Tibial artery (tissue), 4 donors: ENCODE data around the gene NAT9.

ENCODE experiments used
- DNase-seq, 2 donors: peaks; one replicate each; pipeline ENCODE4 v3.0.0-alpha.2; 2019
- H3K27ac ChIP-seq, 2 donors: fragments of 200-600 bp; sonication (generic) in 1 of 2; 1 replicate in 1 of 2; 2 replicates in 1 of 2; pipeline ENCODE4 v1.5.1; 2018 to 2019; ENCODE audit warnings: mild to moderate bottlenecking in 1 of 2
- H3K27me3 ChIP-seq, 2 donors: fragments of 200-600 bp; sonication (generic) in 1 of 2; one replicate each; pipeline versions ENCODE4 v1.5.1 to v1.6.0; 2016 to 2019
- H3K36me3 ChIP-seq, 3 donors: fragments of 200-600 bp; sonication (generic) in 2 of 3; one replicate each; pipeline ENCODE4 v1.5.1; 2016 to 2019; ENCODE audit warnings: mild to moderate bottlenecking in 2 of 3
- H3K4me1 ChIP-seq, 4 donors: fragments of 200-600 bp; sonication (generic) in 2 of 4; 1 replicate in 3 of 4; 2 replicates in 1 of 4; pipeline ENCODE4 v1.5.1; 2016 to 2019
- H3K4me3 ChIP-seq, 2 donors: fragments of 200-600 bp; sonication (generic) in 1 of 2; 1 replicate in 1 of 2; 2 replicates in 1 of 2; pipeline ENCODE4 v1.5.1; 2018 to 2019; ENCODE audit warnings: mild to moderate bottlenecking in 2 of 2
- H3K9me3 ChIP-seq, 3 donors: fragments of 200-600 bp; sonication (generic) in 1 of 3; one replicate each; pipeline ENCODE4 v1.5.1; 2016 to 2019
- intact Hi-C: fragments of 100-400 bp; cut with DNase I; formaldehyde crosslinking; loops from one replicate; pipeline ENCODE4 v1.15.0; 2023; ENCODE audit warnings: low total_unique reads
- TF ChIP-seq, protein P1 (sequence below), 2 experiments: fragments of 200-600 bp in 1 of 2; fragments of 450-650 bp in 1 of 2; IDR thresholded peaks; one replicate each; pipeline ENCODE4 v1.5.1; 2017 to 2019; ENCODE audit warnings: antibody characterized with exemption in 2 of 2, mild to moderate bottlenecking in 1 of 2, moderate library complexity in 1 of 2

The NAT9 gene

GRCh38 chr17:74815067-74815466 lies 38.9 kb upstream of the NAT9 start:
- DNase-seq = no peak
- H3K36me3 ChIP-seq = peaks cover 4 to 17% (median 9%) of the 10 kb centered on the region in 3 donors
- TF ChIP-seq, protein P1, sequence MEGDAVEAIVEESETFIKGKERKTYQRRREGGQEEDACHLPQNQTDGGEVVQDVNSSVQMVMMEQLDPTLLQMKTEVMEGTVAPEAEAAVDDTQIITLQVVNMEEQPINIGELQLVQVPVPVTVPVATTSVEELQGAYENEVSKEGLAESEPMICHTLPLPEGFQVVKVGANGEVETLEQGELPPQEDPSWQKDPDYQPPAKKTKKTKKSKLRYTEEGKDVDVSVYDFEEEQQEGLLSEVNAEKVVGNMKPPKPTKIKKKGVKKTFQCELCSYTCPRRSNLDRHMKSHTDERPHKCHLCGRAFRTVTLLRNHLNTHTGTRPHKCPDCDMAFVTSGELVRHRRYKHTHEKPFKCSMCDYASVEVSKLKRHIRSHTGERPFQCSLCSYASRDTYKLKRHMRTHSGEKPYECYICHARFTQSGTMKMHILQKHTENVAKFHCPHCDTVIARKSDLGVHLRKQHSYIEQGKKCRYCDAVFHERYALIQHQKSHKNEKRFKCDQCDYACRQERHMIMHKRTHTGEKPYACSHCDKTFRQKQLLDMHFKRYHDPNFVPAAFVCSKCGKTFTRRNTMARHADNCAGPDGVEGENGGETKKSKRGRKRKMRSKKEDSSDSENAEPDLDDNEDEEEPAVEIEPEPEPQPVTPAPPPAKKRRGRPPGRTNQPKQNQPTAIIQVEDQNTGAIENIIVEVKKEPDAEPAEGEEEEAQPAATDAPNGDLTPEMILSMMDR (IDR thresholded peaks at IDR 0.05) = no peak
- no peaks in the 10 kb centered on the region for H3K9me3 ChIP-seq
- no peak overlapping the region for H3K4me3 ChIP-seq
- intact Hi-C loops = no loop called here
- H3K4me1 ChIP-seq = peaks cover 0 to 14% (median 7%) of the 10 kb centered on the region in 4 donors
- H3K27ac ChIP-seq = no peak overlapping the region
- no peaks in the 10 kb centered on the region for H3K27me3 ChIP-seq

DNA sequence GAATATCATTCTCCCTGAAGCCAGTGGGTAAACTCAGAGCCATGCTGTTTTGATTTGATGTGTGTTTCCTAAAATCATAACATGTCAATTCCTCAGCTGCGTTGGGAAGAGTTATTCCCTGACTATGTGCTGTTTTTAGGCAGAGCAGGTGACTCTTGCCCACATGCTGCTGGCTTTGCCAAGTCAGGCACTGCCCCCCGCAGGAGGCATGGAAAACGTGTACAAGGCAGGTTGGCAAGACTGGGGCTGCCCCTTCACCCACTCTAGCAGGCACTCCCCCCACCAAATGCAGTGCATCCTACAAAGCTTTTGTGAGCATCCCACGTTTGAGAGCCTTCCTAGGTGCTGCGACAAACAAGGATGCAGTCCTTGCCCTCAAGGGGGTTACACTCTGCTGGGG lies 38.3 kb upstream of the NAT9 start:
- TF ChIP-seq, protein P1 (IDR thresholded peaks at IDR 0.05) = no peak
- intact Hi-C loops = no loop called here
- Histone ChIP-seq H3K36me3 (peaks cover 0 to 11% (median 3%) of the 10 kb centered on the region in 3 donors), H3K9me3 (no peaks in the 10 kb centered on the region), H3K27ac (no peak overlapping the region), H3K27me3 (no peaks in the 10 kb centered on the region), H3K4me1 (peaks cover 0 to 15% (median 7%) of the 10 kb centered on the region in 4 donors), H3K4me3 (no peak overlapping the region)
- no peak for DNase-seq

GRCh38 chr17:74812109-74813009 lies 36.2 kb upstream of the NAT9 start:
- no peaks in the 10 kb centered on the region for H3K27me3 ChIP-seq
- peaks cover 0 to 15% (median 7%) of the 10 kb centered on the region in 4 donors for H3K4me1 ChIP-seq
- H3K4me3 ChIP-seq = no peak overlapping the region
- intact Hi-C loops = no loop called here
- H3K9me3 ChIP-seq = no peaks in the 10 kb centered on the region
- TF ChIP-seq, protein P1 (IDR thresholded peaks at IDR 0.05) = no peak
- no peak overlapping the region for H3K27ac ChIP-seq
- DNase-seq = no peak
- H3K36me3 ChIP-seq = peaks cover 0 to 12% (median 2%) of the 10 kb centered on the region in 3 donors

DNA sequence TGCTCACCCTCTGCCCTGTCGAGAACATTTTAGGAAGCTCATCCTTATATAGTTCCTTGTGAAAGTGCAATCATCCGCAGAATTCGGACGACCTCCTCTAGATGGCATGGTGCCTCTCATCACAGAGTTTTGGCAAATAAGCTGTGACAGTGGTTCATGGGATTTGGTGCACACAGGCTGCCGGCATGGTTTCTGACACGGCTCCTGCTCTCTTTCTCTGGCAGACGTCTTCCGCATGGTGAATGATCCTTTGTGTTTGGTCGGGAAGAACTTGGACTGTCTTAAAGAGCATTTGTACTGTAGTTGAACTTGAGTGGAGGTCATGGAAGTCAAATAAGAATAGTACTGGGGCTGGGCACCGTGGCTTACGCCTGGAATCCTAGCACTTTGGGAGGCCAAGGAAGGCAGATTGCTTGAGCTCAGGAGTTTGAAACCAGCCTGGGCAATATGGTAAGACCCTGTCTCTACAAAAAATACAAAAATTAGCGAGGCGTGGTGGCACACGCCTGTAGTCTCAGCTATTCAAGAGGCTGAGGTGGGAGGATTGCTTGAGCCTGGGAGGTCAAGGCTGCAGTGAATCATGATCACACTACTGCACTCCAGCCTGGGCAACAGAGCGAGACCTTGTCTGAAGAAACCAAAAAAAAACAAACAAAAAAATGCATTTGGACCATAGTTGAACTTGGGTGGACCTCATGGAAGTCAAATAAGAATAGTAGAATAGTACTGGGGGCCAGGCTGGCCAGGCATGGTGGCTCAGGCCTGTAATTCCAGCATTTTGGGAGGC lies 34.7 kb upstream of the NAT9 start:
- DNase-seq = no peak
- H3K4me1 ChIP-seq = peaks cover 0 to 15% (median 7%) of the 10 kb centered on the region in 4 donors
- TF ChIP-seq, protein P1 (IDR thresholded peaks at IDR 0.05) = no peak
- H3K9me3 ChIP-seq = no peaks in the 10 kb centered on the region
- intact Hi-C loops = no loop called here
- no peak overlapping the region for H3K4me3 ChIP-seq
- no peaks in the 10 kb centered on the region for H3K27me3 ChIP-seq
- H3K36me3 ChIP-seq = peaks cover 0 to 19% (median 4%) of the 10 kb centered on the region in 3 donors
- no peak overlapping the region for H3K27ac ChIP-seq

- H3K27ac ChIP-seq = no peak overlapping the region
- H3K36me3 ChIP-seq = peaks cover 0 to 32% (median 4%) of the 10 kb centered on the region in 3 donors
- DNase-seq = no peak
- no peak overlapping the region for H3K4me3 ChIP-seq
- no peaks in the 10 kb centered on the region for H3K9me3 ChIP-seq
- intact Hi-C loops = no loop called here
- H3K4me1 ChIP-seq = peaks cover 0 to 15% (median 7%) of the 10 kb centered on the region in 4 donors
- TF ChIP-seq, protein P1 (IDR thresholded peaks at IDR 0.05) = no peak
- no peaks in the 10 kb centered on the region for H3K27me3 ChIP-seq
Observed at GRCh38 chr17:74808714-74809430, 32.7 kb upstream of the NAT9 start.
